ENCODE measurements around the gene MGAT3.

MGAT3 gene

DNA sequence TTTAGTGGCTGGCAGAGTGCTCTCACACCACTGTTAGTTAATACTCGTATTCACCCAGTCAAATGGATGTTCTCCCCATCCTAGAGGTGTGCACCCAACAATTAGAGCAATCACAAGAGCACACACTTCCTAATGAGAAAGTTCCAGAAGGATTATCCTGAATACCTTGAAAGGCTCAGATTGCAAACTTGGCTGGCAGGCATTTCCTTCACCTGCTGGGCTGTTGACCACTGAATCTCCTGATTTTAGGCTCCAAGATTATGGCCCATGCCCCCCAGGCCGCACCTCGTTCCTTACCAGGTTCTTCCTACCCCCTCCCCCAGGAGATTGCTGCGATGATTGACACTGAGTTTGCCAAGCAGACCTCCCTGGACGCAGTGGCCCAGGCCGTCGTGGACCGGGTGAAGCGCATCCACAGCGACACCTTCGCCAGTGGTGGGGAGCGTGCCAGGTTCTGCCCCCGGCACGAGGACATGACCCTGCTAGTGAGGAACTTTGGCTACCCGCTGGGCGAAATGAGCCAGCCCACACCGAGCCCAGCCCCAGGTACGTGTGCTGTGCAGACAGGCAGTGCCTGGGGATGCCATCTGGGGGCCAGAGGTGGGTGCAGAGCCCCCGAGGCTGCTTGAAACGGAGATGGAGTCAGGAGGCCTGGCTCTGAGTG, 30.3 kb upstream of the MGAT3 start:
- Histone ChIP-seq H3K27ac (ENCODE audit: low read depth, low read length) (no peak overlapping the region), H3K9me3 (ENCODE audit: control insufficient read depth in 5 of 5, low read length in 5 of 5) (no peaks in the 10 kb centered on the region), H3K4me3 (ENCODE audit: low read depth in 1 of 5, low read length in 5 of 5) (no peak overlapping the region), H3K4me1 (ENCODE audit: control insufficient read depth in 5 of 5, insufficient read depth in 5 of 5, low read length in 5 of 5) (peaks cover 0 to 15% (median 3%) of the 10 kb centered on the region in 5 donors), H3K9ac (ENCODE audit: low read length in 5 of 5) (no peak overlapping the region), H3K36me3 (ENCODE audit: control insufficient read depth in 5 of 5, insufficient read depth in 5 of 5, low read length in 5 of 5) (peaks cover 7 to 82% (median 71%) of the 10 kb centered on the region in 5 donors), H3K27me3 (ENCODE audit: control insufficient read depth in 5 of 5, insufficient read depth in 4 of 5, low read length in 5 of 5) (no peaks in the 10 kb centered on the region)

DNA sequence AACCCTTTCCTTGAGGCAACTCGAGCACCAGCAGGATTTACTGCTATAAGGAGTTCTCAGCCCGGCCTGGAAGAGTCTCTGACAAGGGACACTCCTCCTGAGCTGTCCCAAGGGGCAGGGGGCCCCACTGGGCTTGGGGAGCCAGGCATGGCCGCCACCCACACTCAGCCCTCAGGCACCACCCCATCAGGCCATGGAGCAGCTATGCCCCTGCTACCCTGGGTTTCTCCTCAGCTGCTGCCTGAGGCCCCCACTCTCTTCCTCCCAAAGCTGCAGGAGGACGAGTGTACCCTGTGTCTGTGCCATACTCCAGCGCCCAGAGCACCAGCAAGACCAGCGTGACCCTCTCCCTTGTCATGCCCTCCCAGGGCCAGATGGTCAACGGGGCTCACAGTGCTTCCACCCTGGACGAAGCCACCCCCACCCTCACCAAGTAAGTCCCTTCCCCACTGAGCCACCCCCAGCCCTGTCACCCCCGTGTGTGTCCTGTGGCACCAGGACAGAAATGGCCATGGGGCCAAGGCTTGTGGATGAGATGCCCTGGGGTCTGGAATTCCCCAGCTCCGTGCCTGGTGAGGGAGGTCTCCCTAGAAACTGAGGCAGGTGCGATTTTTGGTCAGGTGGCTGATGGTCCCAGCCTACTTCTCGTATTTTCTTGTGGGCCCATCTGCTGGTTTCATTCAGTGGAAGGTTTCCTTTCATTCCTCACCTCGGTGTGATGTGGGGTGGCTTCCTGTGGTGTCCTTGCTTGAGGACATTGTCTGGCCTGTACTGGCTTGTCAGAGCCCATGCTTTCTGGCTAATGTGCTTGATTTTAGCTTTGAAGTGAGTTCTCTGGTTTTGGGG, 28.8 kb upstream of the MGAT3 start:
- Histone ChIP-seq H3K9ac (ENCODE audit: low read length in 5 of 5) (no peak overlapping the region), H3K9me3 (ENCODE audit: control insufficient read depth in 5 of 5, low read length in 5 of 5) (no peaks in the 10 kb centered on the region), H3K4me3 (ENCODE audit: low read depth in 1 of 5, low read length in 5 of 5) (no peak overlapping the region), H3K4me1 (ENCODE audit: control insufficient read depth in 5 of 5, insufficient read depth in 5 of 5, low read length in 5 of 5) (peaks cover 0 to 29% (median 11%) of the 10 kb centered on the region in 5 donors), H3K27ac (ENCODE audit: low read depth, low read length) (no peak overlapping the region), H3K27me3 (ENCODE audit: control insufficient read depth in 5 of 5, insufficient read depth in 4 of 5, low read length in 5 of 5) (no peaks in the 10 kb centered on the region), H3K36me3 (ENCODE audit: control insufficient read depth in 5 of 5, insufficient read depth in 5 of 5, low read length in 5 of 5) (peaks cover 7 to 82% (median 66%) of the 10 kb centered on the region in 5 donors)

DNA sequence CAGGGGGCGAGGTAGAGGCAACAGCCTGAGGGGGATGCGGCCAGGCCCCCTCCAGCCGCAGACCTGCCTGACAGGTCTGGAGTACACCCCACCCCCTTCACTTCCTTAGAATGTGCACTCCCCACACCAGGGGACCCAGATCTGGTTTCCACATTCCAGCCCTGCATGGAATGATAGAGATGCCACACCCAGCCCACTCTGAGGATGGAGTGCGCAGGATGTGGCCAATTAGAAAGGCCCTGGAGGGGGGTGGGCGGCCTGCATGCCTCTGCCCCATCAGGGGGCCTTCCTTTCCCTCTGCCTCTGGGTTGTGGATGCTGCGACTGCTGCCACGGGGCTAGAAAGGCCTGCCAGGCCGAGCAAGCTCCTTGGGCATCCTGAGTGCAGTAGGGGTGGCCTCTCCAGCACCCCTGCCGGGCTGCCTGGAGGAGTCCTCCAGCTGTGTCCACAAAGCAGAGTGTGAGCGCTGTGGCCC, 28.2 kb upstream of the MGAT3 start:
- no peaks in the 10 kb centered on the region for H3K9me3 ChIP-seq (ENCODE audit: control insufficient read depth in 5 of 5, low read length in 5 of 5)
- H3K27me3 ChIP-seq (ENCODE audit: control insufficient read depth in 5 of 5, insufficient read depth in 4 of 5, low read length in 5 of 5) = no peaks in the 10 kb centered on the region
- H3K4me3 ChIP-seq (ENCODE audit: low read depth in 1 of 5, low read length in 5 of 5) = no peak overlapping the region
- H3K27ac ChIP-seq (ENCODE audit: low read depth, low read length) = no peak overlapping the region
- H3K4me1 ChIP-seq (ENCODE audit: control insufficient read depth in 5 of 5, insufficient read depth in 5 of 5, low read length in 5 of 5) = peaks cover 0 to 29% (median 11%) of the 10 kb centered on the region in 5 donors
- no peak overlapping the region for H3K9ac ChIP-seq (ENCODE audit: low read length in 5 of 5)
- H3K36me3 ChIP-seq (ENCODE audit: control insufficient read depth in 5 of 5, insufficient read depth in 5 of 5, low read length in 5 of 5) = peaks cover 6 to 84% (median 66%) of the 10 kb centered on the region in 5 donors

DNA sequence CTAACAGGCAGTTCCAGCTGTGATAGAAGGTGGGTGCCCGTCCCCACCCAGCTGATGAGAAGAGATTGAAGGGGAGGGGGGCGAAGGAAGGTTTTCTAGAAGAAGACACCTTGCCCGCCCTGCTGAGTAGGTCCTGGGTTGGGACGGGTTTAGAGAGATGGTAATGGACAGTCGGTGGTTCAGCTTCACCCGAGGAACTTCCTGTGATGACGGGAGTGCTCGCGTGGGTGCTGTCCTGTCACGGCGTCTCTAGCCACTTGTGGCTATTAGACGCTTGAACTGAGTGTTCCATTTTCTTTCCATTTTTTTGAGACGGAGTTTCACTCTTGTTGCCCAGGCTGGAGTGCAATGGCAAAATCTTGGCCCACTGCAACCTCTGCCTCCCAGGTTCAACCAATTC, 27.6 kb upstream of the MGAT3 start:
- H3K36me3 ChIP-seq (ENCODE audit: control insufficient read depth in 5 of 5, insufficient read depth in 5 of 5, low read length in 5 of 5) = peaks cover under 1 to 83% (median 63%) of the 10 kb centered on the region in 5 donors
- no peak overlapping the region for H3K27ac ChIP-seq (ENCODE audit: low read depth, low read length)
- no peaks in the 10 kb centered on the region for H3K27me3 ChIP-seq (ENCODE audit: control insufficient read depth in 5 of 5, insufficient read depth in 4 of 5, low read length in 5 of 5)
- H3K9ac ChIP-seq (ENCODE audit: low read length in 5 of 5) = no peak overlapping the region
- H3K4me1 ChIP-seq (ENCODE audit: control insufficient read depth in 5 of 5, insufficient read depth in 5 of 5, low read length in 5 of 5) = peaks cover 0 to 29% (median 11%) of the 10 kb centered on the region in 5 donors
- H3K4me3 ChIP-seq (ENCODE audit: low read depth in 1 of 5, low read length in 5 of 5) = no peak overlapping the region
- H3K9me3 ChIP-seq (ENCODE audit: control insufficient read depth in 5 of 5, low read length in 5 of 5) = no peaks in the 10 kb centered on the region

DNA sequence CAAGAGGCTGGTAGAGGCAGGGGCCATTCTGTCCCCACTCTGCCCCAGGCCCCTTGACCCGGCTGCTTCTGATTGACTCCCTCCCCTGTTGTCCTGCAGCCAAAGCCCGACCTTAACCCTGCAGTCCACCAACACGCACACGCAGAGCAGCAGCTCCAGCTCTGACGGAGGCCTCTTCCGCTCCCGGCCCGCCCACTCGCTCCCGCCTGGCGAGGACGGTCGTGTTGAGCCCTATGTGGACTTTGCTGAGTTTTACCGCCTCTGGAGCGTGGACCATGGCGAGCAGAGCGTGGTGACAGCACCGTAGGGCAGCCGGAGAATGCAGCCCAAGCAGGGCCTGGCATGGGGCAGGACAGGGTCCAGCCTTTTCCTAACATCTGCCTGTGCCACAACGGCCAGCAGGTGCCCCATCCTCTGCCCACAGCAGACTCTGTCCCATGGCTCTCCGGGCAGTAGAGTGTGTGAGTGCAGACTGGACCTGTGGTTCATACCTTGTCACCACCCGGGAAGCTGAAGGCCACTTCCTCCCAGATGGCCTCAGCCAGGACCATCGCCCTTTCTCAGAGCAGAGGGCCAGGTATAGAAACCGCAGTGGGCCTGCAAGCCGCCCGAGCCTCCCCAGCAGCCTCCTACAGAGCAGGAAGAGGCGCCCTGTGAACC, 26.8 kb upstream of the MGAT3 start:
- peak overlapping the region in 1 of 5 donors; percentile 20 for H3K9ac ChIP-seq (ENCODE audit: low read length in 5 of 5)
- peaks cover 0 to 29% (median 11%) of the 10 kb centered on the region in 5 donors for H3K4me1 ChIP-seq (ENCODE audit: control insufficient read depth in 5 of 5, insufficient read depth in 5 of 5, low read length in 5 of 5)
- H3K4me3 ChIP-seq (ENCODE audit: low read depth in 1 of 5, low read length in 5 of 5) = no peak overlapping the region
- H3K9me3 ChIP-seq (ENCODE audit: control insufficient read depth in 5 of 5, low read length in 5 of 5) = no peaks in the 10 kb centered on the region
- no peaks in the 10 kb centered on the region for H3K27me3 ChIP-seq (ENCODE audit: control insufficient read depth in 5 of 5, insufficient read depth in 4 of 5, low read length in 5 of 5)
- H3K36me3 ChIP-seq (ENCODE audit: control insufficient read depth in 5 of 5, insufficient read depth in 5 of 5, low read length in 5 of 5) = peaks cover 0 to 77% (median 63%) of the 10 kb centered on the region in 5 donors
- H3K27ac ChIP-seq (ENCODE audit: low read depth, low read length) = peak overlapping the region; percentile 81

DNA sequence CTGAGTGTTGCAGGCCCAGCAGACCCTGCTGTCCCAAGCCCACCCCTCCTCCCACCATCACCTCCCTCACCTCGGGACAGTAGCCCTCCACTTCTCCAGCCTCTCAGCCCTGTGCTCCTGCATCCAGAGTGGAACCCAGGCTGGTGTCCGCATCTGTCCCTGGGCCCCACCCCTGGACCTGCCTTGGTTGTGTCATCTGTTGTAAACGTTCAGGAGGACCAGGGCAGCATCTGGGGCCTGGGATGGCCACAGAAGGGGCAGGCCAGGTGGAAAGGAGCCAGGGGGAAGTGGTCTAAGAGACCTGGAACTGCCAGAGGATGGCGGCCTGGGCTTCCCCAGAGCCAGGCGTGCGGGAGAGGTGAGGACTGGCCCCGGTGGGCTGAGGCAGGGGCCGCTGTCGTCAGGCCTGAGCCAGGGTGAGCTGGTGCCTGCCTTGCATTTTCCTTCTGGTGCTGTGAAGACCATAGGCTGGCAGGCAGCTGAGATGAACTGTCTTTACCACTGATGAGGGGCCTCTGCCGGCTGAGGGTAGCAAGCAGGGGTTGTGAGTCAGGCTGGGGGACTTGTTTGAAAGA, 26.1 kb upstream of the MGAT3 start:
- Histone ChIP-seq H3K9ac (ENCODE audit: low read length in 5 of 5) (peak overlapping the region in 3 of 5 donors; percentile 14 to 42 (median 39)), H3K36me3 (ENCODE audit: control insufficient read depth in 5 of 5, insufficient read depth in 5 of 5, low read length in 5 of 5) (peaks cover 0 to 76% (median 63%) of the 10 kb centered on the region in 5 donors), H3K4me1 (ENCODE audit: control insufficient read depth in 5 of 5, insufficient read depth in 5 of 5, low read length in 5 of 5) (peaks cover 0 to 29% (median 11%) of the 10 kb centered on the region in 5 donors), H3K27ac (ENCODE audit: low read depth, low read length) (peak overlapping the region; percentile 81), H3K27me3 (ENCODE audit: control insufficient read depth in 5 of 5, insufficient read depth in 4 of 5, low read length in 5 of 5) (no peaks in the 10 kb centered on the region), H3K4me3 (ENCODE audit: low read depth in 1 of 5, low read length in 5 of 5) (no peak overlapping the region), H3K9me3 (ENCODE audit: control insufficient read depth in 5 of 5, low read length in 5 of 5) (no peaks in the 10 kb centered on the region)

DNA sequence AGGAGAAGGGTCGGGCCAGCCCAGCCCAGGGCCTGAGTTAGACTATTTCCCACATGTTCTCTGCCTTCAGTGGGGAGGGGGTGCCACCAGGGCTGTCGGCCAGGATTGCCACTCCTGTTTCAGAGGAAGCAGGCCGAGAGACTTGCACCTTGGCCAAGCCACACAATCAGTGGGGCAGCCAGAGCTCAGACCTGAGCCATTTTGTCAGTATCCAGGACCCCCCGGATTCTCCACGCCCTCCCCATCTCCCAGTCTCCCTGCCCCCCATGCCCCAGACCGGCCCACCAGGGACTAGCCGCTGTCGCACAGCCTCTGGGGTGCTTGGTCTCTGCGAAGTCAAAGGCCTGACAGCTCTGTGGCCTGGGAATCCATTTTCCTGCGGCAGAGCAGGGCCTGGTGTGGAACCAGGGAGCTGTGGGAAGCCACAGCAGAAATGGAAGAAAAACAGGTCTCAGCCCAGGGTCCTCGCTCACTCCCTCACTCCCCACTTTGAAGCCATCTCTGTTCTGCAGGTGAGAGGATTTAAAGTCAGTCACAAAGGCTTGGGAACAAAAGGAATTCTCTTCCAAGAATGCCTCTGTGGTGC, 25.5 kb upstream of the MGAT3 start:
- Histone ChIP-seq H3K4me3 (ENCODE audit: low read depth in 1 of 5, low read length in 5 of 5) (no peak overlapping the region), H3K36me3 (ENCODE audit: control insufficient read depth in 5 of 5, insufficient read depth in 5 of 5, low read length in 5 of 5) (peaks cover 0 to 72% (median 59%) of the 10 kb centered on the region in 5 donors), H3K9ac (ENCODE audit: low read length in 5 of 5) (peak overlapping the region in 3 of 5 donors; percentile 14 to 58 (median 39)), H3K27ac (ENCODE audit: low read depth, low read length) (peak overlapping the region; percentile 81), H3K27me3 (ENCODE audit: control insufficient read depth in 5 of 5, insufficient read depth in 4 of 5, low read length in 5 of 5) (no peaks in the 10 kb centered on the region), H3K4me1 (ENCODE audit: control insufficient read depth in 5 of 5, insufficient read depth in 5 of 5, low read length in 5 of 5) (peaks cover 0 to 29% (median 11%) of the 10 kb centered on the region in 5 donors), H3K9me3 (ENCODE audit: control insufficient read depth in 5 of 5, low read length in 5 of 5) (no peaks in the 10 kb centered on the region)

DNA sequence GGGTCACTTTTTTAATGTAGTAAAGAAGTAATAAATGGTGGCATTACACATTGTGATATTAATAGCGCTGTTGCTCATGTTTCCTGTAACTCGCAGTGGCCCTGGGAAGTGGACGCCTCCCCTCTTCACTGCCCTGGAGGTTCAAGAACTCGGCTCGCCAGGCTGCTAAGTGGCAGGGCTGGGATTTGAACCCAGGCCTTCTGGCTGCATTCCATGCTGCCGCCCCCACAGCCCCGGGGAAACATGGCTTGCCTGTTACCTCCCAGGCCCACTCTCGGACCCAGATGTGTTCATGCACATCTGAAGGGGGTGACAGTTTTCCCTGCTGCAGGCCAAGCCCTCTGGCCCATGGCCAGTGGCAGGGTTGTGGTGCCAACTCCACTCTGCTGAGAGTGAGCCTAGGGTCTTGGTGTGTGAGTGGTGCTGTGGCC, 25.0 kb upstream of the MGAT3 start:
- Histone ChIP-seq H3K27me3 (ENCODE audit: control insufficient read depth in 5 of 5, insufficient read depth in 4 of 5, low read length in 5 of 5) (no peaks in the 10 kb centered on the region), H3K27ac (ENCODE audit: low read depth, low read length) (peak overlapping the region; percentile 81), H3K9ac (ENCODE audit: low read length in 5 of 5) (peak overlapping the region in 2 of 5 donors; percentile 39 to 58), H3K36me3 (ENCODE audit: control insufficient read depth in 5 of 5, insufficient read depth in 5 of 5, low read length in 5 of 5) (peaks cover 0 to 67% (median 53%) of the 10 kb centered on the region in 5 donors), H3K4me3 (ENCODE audit: low read depth in 1 of 5, low read length in 5 of 5) (peak overlapping the region in 1 of 5 donors; percentile 19), H3K4me1 (ENCODE audit: control insufficient read depth in 5 of 5, insufficient read depth in 5 of 5, low read length in 5 of 5) (peaks cover 0 to 29% (median 11%) of the 10 kb centered on the region in 5 donors), H3K9me3 (ENCODE audit: control insufficient read depth in 5 of 5, low read length in 5 of 5) (no peaks in the 10 kb centered on the region)

DNA sequence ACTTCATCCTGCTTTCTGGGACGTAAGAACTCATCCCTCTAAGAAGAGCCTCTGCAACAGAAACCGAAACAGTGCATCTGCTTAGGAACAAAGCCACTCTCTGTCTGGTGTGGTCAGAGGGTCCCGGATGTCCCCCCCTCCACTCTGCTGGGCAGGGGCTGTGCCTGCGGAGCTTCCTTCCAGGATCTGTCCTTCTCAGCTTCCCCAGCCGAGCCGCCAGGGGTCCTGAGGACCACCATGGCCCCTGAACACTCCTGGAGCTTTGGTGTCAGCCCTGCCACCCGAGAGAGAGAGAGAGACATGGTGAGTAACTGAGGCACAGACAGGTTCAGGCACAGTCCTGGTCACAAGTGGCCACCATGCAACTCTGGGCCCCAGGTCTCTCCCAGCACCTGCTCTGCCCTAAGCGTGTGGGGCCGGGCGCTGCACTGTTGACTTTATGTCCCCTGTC, 24.4 kb upstream of the MGAT3 start:
- H3K9ac ChIP-seq (ENCODE audit: low read length in 5 of 5) = peak overlapping the region in 1 of 5 donors; percentile 58
- peak overlapping the region; percentile 81 for H3K27ac ChIP-seq (ENCODE audit: low read depth, low read length)
- H3K9me3 ChIP-seq (ENCODE audit: control insufficient read depth in 5 of 5, low read length in 5 of 5) = no peaks in the 10 kb centered on the region
- peaks cover 2 to 34% (median 16%) of the 10 kb centered on the region in 5 donors for H3K4me1 ChIP-seq (ENCODE audit: control insufficient read depth in 5 of 5, insufficient read depth in 5 of 5, low read length in 5 of 5)
- no peaks in the 10 kb centered on the region for H3K27me3 ChIP-seq (ENCODE audit: control insufficient read depth in 5 of 5, insufficient read depth in 4 of 5, low read length in 5 of 5)
- H3K4me3 ChIP-seq (ENCODE audit: low read depth in 1 of 5, low read length in 5 of 5) = no peak overlapping the region
- H3K36me3 ChIP-seq (ENCODE audit: control insufficient read depth in 5 of 5, insufficient read depth in 5 of 5, low read length in 5 of 5) = peaks cover 0 to 61% (median 48%) of the 10 kb centered on the region in 5 donors

All from subcutaneous abdominal adipose tissue (tissue), 5 donors.